K562 (cell line): ENCODE results near the gene AHCY. TPM values are rescaled to one million over a fixed set of nuclear protein-coding genes. Genes with fewer than 3 reads are reported as not detected.

Experiments
- CBFB ChIP-seq: sonication (generic); formaldehyde crosslinking; IDR thresholded peaks from 2 replicates; pipeline ENCODE4 v1.4.0; 2020; ENCODE audit warnings: mild to moderate bottlenecking, missing genetic modification reagents
- CGGBP1 ChIP-seq: fragments of 250-450 bp; sonication (Bioruptor Pico); IDR thresholded peaks from 2 replicates; pipeline ENCODE4 v1.9.0; 2021; ENCODE audit warnings: mild to moderate bottlenecking
- MAZ ChIP-seq, 2 experiments: fragments of 450-650 bp in 1 of 2; sonication (generic) in 1 of 2; formaldehyde crosslinking; IDR thresholded peaks in 1 of 2; conservative IDR thresholded peaks in 1 of 2; 2 replicates each; pipeline versions ENCODE4 v1.4.0 to v1.5.0; 2020; ENCODE audit warnings: mild to moderate bottlenecking in 1 of 2, missing genetic modification reagents in 1 of 2
- NBN ChIP-seq: fragments of 450-650 bp; IDR thresholded peaks from 2 replicates; pipeline ENCODE4 v1.6.1; 2016; ENCODE audit warnings: low read depth, mild to moderate bottlenecking
- NFYB ChIP-seq: IDR thresholded peaks from 2 replicates; pipeline ENCODE4 v1.6.1; 2011; ENCODE audit warnings: mild to moderate bottlenecking, moderate library complexity; ENCODE audit not compliant: insufficient read length; ENCODE audit errors: extremely low read depth
- NR2F6 ChIP-seq: fragments of 450-650 bp; formaldehyde crosslinking; IDR thresholded peaks from 2 replicates; pipeline ENCODE4 v1.4.0; 2020; ENCODE audit warnings: mild to moderate bottlenecking
- RBM39 ChIP-seq: fragments of 200-400 bp; formaldehyde crosslinking; optimal IDR thresholded peaks from 2 replicates; pipeline ENCODE3; 2018; ENCODE audit warnings: low read depth, low read length
- RREB1 ChIP-seq: fragments of 250-450 bp; sonication (Bioruptor Pico); IDR thresholded peaks from 2 replicates; pipeline ENCODE4 v1.4.0; 2020
- ZNF134 ChIP-seq: fragments of 250-450 bp; sonication (Bioruptor Pico); conservative IDR thresholded peaks from 2 replicates; pipeline ENCODE4 v1.4.0; 2020
- ZNF764 ChIP-seq: fragments of 250-450 bp; sonication (Bioruptor Pico); IDR thresholded peaks from 2 replicates; pipeline ENCODE4 v1.4.0; 2020; ENCODE audit warnings: low read depth, mild to moderate bottlenecking, moderate library complexity
- polyA plus RNA-seq, 8 experiments: library from polyadenylated mRNA; depleted of rRNA in 4 of 8; stranded (reverse) in 5 of 8; unstranded in 3 of 8; fragments of >200 nt; fragmentation: Nextera tagmentation in 2 of 8; fragmentation: Illumina TruSeq in 1 of 8; extraction: Ambion mirVana in 2 of 8; extraction: Trizol in 1 of 8; gene quantifications; 2 replicates each; pipeline versions ENCODE4 v1.2.1 to v1.2.3, GENCODE V29; 2011 to 2014; ENCODE audit warnings: inconsistent platforms in 1 of 8, missing spikeins in 1 of 8
- total RNA-seq, 7 experiments: library from RNA; depleted of rRNA in 6 of 7; stranded (reverse); fragments of >200 nt in 6 of 7; fragmentation: Illumina TruSeq in 2 of 7; extraction: Trizol in 2 of 7; gene quantifications; 2 replicates each; pipeline versions ENCODE4 v1.2.1 to v1.2.3, GENCODE V29; 2011 to 2021; ENCODE audit warnings: low replicate concordance in 1 of 7
- TF ChIP-seq, protein P1 (sequence below), 2 experiments: fragments of 450-650 bp; formaldehyde crosslinking in 1 of 2; IDR thresholded peaks; 2 replicates each; pipeline versions ENCODE4 v1.4.0 to v1.6.1; 2014 to 2020; ENCODE audit warnings: mild to moderate bottlenecking in 2 of 2, borderline replicate concordance in 1 of 2, low read depth in 1 of 2

Gene AHCY
- total and polyA plus RNA-seq, 9 of the 15 experiments (the other 6 are each of a cell fraction or from before 2014, with no cell fraction given): 82.5 to 269 (median 190) TPM

DNA sequence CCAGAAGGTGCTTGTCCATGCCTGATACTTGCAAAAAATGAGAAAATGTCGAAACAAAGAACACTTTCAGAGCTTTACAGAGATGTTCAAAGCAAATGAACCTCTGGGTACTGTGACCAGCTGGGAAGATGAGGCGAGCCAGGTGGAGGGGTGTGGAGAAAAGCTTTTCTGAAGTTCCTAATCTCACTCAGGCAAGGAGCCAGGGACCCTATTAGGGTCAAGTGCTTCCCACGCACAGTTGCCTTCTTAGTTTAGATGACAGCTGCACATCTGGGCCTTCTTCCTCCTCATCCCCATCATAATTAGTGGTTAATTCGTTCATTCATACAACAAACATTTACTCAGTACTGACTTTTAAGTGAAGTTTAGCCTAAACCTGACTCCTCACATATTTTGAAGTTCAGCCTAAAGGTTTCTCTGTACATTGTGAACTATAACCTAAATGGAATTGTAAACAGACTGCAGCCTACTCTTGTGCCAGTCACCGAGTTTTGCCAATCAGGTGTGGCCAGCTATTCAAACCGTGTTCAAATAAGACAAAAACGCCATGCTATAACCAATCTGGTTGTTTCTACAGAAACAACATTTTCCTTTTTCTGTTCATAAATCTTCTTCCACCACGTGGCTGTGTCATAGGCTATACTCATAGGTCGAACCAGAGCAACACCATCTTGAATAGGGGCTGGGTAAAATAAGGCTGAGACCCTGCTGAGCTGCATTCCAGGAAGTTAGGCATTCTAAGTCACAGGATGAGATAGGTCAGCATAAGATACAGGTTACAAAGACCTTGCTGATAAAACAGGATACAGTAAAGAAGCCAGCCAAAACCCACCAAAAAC lies 19.3 kb upstream of the AHCY start (continued):
- TF ChIP-seq RREB1 (CRISPR knock-in tag) (no peak), CBFB (CRISPR knock-in tag) (no peak), NR2F6 (CRISPR knock-in tag) (no peak), MAZ (CRISPR knock-in tag; conservative IDR thresholded peaks at IDR 0.05 in 1 of 2, IDR thresholded peaks at IDR 0.05 in 1 of 2) (peak in 1 of 2 experiments; percentile 45; a peak in 1 of 4 replicates), NBN (no peak), ZNF134 (CRISPR knock-in tag) (no peak; the same call in 1 of the 2 replicates), ZNF764 (CRISPR knock-in tag) (no peak), NFYB (no peak), CGGBP1 (CRISPR knock-in tag) (no peak), RBM39 (no peak)
- TF ChIP-seq, protein P1, sequence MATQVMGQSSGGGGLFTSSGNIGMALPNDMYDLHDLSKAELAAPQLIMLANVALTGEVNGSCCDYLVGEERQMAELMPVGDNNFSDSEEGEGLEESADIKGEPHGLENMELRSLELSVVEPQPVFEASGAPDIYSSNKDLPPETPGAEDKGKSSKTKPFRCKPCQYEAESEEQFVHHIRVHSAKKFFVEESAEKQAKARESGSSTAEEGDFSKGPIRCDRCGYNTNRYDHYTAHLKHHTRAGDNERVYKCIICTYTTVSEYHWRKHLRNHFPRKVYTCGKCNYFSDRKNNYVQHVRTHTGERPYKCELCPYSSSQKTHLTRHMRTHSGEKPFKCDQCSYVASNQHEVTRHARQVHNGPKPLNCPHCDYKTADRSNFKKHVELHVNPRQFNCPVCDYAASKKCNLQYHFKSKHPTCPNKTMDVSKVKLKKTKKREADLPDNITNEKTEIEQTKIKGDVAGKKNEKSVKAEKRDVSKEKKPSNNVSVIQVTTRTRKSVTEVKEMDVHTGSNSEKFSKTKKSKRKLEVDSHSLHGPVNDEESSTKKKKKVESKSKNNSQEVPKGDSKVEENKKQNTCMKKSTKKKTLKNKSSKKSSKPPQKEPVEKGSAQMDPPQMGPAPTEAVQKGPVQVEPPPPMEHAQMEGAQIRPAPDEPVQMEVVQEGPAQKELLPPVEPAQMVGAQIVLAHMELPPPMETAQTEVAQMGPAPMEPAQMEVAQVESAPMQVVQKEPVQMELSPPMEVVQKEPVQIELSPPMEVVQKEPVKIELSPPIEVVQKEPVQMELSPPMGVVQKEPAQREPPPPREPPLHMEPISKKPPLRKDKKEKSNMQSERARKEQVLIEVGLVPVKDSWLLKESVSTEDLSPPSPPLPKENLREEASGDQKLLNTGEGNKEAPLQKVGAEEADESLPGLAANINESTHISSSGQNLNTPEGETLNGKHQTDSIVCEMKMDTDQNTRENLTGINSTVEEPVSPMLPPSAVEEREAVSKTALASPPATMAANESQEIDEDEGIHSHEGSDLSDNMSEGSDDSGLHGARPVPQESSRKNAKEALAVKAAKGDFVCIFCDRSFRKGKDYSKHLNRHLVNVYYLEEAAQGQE (IDR thresholded peaks at IDR 0.05; ENCODE audit: borderline replicate concordance): no peak
- TF ChIP-seq, protein P1 (CRISPR knock-in tag; IDR thresholded peaks at IDR 0.05; ENCODE audit: low read depth): no peak
